ENCODE data around the gene UBIAD1. TPM values are rescaled to one million over a fixed set of nuclear protein-coding genes. Genes with fewer than 3 reads are reported as not detected.
"Not testable (repeated sequence)": the region's sequence is repeated elsewhere in the genome, so short reads cannot be mapped to it uniquely, and the experiment has no call there.

The UBIAD1 gene
- total RNA-seq, 1 donor from 2014 or later, result 10.5 TPM

DNA sequence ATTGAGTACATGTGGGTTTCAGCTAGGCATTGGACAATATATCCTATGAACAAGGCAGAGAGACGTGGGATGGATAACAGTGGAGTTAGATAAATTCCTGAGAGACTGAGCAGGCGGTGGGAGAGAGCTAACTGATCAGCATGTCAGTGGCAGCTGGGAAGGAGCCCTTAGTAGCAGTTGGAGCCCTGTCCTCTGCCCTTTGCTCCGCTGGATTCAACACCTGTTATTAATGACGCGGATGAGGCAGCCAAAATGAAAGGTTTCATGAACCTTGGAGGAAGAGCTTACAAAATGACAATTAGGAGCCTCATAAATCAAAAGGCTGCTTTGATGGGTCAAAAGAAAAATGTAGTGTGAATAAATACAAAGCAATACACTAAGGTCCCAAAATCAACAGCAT, 16.1 kb downstream of the UBIAD1 start:
- Mint-ChIP-seq H3K9me3 (ENCODE audit: low read depth) (no peaks in the 10 kb centered on the region), H3K4me3 (ENCODE audit: unreplicated experiment) (no peak overlapping the region), H3K27me3 (ENCODE audit: low read depth) (no peaks in the 10 kb centered on the region), H3K27ac (ENCODE audit: unreplicated experiment) (no peak overlapping the region), H3K4me1 (ENCODE audit: low read depth) (peaks cover 29% of the 10 kb centered on the region), H3K36me3 (ENCODE audit: low read depth) (peaks cover 6% of the 10 kb centered on the region)
- TF ChIP-seq, protein P1, sequence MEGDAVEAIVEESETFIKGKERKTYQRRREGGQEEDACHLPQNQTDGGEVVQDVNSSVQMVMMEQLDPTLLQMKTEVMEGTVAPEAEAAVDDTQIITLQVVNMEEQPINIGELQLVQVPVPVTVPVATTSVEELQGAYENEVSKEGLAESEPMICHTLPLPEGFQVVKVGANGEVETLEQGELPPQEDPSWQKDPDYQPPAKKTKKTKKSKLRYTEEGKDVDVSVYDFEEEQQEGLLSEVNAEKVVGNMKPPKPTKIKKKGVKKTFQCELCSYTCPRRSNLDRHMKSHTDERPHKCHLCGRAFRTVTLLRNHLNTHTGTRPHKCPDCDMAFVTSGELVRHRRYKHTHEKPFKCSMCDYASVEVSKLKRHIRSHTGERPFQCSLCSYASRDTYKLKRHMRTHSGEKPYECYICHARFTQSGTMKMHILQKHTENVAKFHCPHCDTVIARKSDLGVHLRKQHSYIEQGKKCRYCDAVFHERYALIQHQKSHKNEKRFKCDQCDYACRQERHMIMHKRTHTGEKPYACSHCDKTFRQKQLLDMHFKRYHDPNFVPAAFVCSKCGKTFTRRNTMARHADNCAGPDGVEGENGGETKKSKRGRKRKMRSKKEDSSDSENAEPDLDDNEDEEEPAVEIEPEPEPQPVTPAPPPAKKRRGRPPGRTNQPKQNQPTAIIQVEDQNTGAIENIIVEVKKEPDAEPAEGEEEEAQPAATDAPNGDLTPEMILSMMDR (IDR thresholded peaks at IDR 0.05), result no peak
- DNase-seq (ENCODE audit: low spot score), result no peak

DNA sequence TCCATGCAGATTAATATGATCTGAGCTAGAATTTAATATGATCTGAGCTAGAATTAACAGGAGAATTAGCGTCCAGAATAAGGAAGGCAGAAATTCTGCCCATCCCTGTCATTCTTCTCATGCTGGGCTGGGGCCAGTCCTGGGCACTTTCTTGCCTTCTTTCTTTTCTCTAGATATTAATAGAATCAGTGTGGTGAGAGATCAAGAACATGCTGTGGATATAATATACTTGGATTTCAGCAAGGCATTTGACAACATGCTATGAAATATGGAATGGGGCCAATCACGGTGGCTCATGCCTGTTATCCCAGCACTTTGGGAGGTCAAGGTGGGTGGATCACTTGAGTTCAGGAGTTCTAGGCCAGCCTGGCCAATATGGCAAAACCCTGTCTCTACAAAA, 18.1 kb downstream of the UBIAD1 start:
- TF ChIP-seq, protein P1 (IDR thresholded peaks at IDR 0.05), result no peak
- Mint-ChIP-seq H3K4me3 (ENCODE audit: unreplicated experiment) (no peak overlapping the region), H3K27me3 (ENCODE audit: low read depth) (no peaks in the 10 kb centered on the region), H3K9me3 (ENCODE audit: low read depth) (no peaks in the 10 kb centered on the region), H3K4me1 (ENCODE audit: low read depth) (peaks cover 28% of the 10 kb centered on the region), H3K36me3 (ENCODE audit: low read depth) (peaks cover 7% of the 10 kb centered on the region), H3K27ac (ENCODE audit: unreplicated experiment) (no peak overlapping the region)
- no peak for DNase-seq (ENCODE audit: low spot score)

DNA sequence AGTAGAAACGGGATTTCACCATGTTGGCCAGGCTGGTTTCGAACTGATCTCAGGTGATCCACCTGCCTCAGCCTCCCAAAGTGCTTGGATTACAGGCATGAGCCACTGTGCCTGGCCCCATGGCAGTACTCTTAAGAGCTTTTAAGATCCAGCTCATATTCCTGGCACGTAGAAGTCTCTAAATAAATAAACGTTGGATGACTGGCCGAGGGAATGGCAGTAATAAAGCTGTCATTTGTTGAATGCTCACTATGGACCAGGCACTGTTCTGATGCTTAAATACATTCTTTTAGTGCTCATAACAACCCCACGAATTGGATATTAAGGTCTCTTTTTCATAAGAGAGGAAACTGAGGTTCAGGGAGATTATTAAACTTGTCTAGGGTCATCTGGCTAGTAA, 20.9 kb downstream of the UBIAD1 start:
- no peaks in the 10 kb centered on the region for H3K27me3 Mint-ChIP-seq (ENCODE audit: low read depth)
- no peak overlapping the region for H3K27ac Mint-ChIP-seq (ENCODE audit: unreplicated experiment)
- H3K4me3 Mint-ChIP-seq (ENCODE audit: unreplicated experiment), result no peak overlapping the region
- H3K9me3 Mint-ChIP-seq (ENCODE audit: low read depth), result no peaks in the 10 kb centered on the region
- peaks cover 7% of the 10 kb centered on the region for H3K36me3 Mint-ChIP-seq (ENCODE audit: low read depth)
- TF ChIP-seq, protein P1 (IDR thresholded peaks at IDR 0.05), result no peak
- no peak for DNase-seq (ENCODE audit: low spot score)
- H3K4me1 Mint-ChIP-seq (ENCODE audit: low read depth), result peaks cover 17% of the 10 kb centered on the region

DNA sequence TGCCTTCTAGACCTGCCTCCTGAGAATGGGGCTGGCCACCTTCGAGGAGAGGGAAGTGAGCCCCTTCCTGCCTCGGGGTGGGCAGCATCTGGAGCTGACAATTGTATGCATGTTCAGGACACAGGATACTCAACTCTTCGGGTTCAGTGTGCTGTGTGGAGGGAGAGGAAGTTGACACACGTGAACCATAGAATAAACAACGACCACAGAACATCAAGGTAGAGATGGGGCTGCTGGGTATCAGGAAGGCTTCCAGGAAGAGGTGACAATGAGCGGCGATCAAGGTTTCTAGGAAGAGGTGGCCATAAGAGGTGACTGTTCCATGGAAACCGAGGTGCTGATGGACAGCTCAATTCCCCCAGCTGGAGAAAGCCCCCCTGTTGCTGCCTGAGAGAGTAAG, 22.0 kb downstream of the UBIAD1 start:
- Mint-ChIP-seq H3K4me1 (ENCODE audit: low read depth) (peaks cover 17% of the 10 kb centered on the region), H3K4me3 (ENCODE audit: unreplicated experiment) (no peak overlapping the region), H3K9me3 (ENCODE audit: low read depth) (no peaks in the 10 kb centered on the region), H3K36me3 (ENCODE audit: low read depth) (peaks cover 7% of the 10 kb centered on the region), H3K27me3 (ENCODE audit: low read depth) (no peaks in the 10 kb centered on the region), H3K27ac (ENCODE audit: unreplicated experiment) (no peak overlapping the region)
- TF ChIP-seq, protein P1 (IDR thresholded peaks at IDR 0.05), result no peak
- no peak for DNase-seq (ENCODE audit: low spot score)

DNA sequence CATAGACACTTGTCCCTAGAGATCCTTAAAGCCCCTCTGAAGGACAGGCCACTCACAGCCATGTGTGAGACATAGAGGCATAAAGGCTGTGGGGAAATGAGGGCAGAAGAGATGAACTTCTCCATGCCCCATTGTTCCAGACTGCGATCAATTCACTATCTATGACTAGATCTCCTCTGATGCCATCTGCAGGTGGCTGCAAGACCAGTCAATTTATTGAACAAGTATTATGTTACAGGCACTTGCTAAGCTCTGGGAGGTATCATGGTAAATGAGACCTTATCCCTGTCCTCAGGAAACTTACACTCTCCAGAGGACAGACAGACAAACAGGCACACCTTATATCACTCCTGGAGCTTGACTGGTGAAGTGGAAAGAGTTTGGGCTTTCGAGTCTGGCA, 22.9 kb downstream of the UBIAD1 start:
- Mint-ChIP-seq H3K27ac (ENCODE audit: unreplicated experiment) (no peak overlapping the region), H3K9me3 (ENCODE audit: low read depth) (no peaks in the 10 kb centered on the region), H3K36me3 (ENCODE audit: low read depth) (peaks cover 5% of the 10 kb centered on the region), H3K27me3 (ENCODE audit: low read depth) (no peaks in the 10 kb centered on the region), H3K4me1 (ENCODE audit: low read depth) (peaks cover 16% of the 10 kb centered on the region), H3K4me3 (ENCODE audit: unreplicated experiment) (no peak overlapping the region)
- TF ChIP-seq, protein P1 (IDR thresholded peaks at IDR 0.05), result no peak
- DNase-seq (ENCODE audit: low spot score), result no peak

DNA sequence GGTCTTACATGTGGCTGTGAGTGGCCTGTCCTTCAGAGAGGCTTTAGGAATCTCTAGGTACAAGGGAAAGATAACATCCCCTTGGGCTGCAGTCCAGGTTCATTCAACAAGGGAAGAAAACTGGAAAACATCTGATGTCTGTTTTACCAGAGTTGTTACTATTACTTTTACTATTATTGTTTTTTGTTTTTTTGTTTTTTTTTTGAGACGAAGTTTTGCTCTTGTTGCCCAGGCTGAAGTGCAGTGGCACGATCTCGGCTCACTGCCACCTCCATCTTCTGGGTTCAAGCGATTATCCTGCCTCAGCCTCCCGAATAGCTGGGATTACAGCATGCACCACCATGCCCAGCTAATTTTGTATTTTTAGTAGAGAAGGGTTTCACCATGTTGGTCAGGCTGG, 24.8 kb downstream of the UBIAD1 start:
- H3K9me3 Mint-ChIP-seq (ENCODE audit: low read depth); H3K4me1 Mint-ChIP-seq (ENCODE audit: low read depth); H3K36me3 Mint-ChIP-seq (ENCODE audit: low read depth); H3K4me3 Mint-ChIP-seq (ENCODE audit: unreplicated experiment); H3K27ac Mint-ChIP-seq (ENCODE audit: unreplicated experiment); H3K27me3 Mint-ChIP-seq (ENCODE audit: low read depth); DNase-seq (ENCODE audit: low spot score): not testable (repeated sequence)

Measured in chondrocyte (in vitro differentiated cells).